D721Med (cell line): ENCODE data around the gene PMP22.

Source experiments
- DNase-seq: peaks from one replicate; pipeline ENCODE4 v3.0.0; 2011; ENCODE audit warnings: low spot score; ENCODE audit not compliant: insufficient read length
- FAIRE-seq: peaks from 2 replicates; lab custom pipeline; 2011; peaks lifted over from hg19 to GRCh38; lab: Jason Lieb, UNC
- TF ChIP-seq, protein P1 (sequence below): IDR thresholded peaks from 2 replicates; pipeline ENCODE4 v1.5.1; 2012; ENCODE audit warnings: mild to moderate bottlenecking, control low read depth; ENCODE audit not compliant: insufficient read depth; ENCODE audit errors: missing control alignments

PMP22 gene

GRCh38 chr17:15262291-15263205, 2.6 kb downstream of the PMP22 start:
- TF ChIP-seq, protein P1, sequence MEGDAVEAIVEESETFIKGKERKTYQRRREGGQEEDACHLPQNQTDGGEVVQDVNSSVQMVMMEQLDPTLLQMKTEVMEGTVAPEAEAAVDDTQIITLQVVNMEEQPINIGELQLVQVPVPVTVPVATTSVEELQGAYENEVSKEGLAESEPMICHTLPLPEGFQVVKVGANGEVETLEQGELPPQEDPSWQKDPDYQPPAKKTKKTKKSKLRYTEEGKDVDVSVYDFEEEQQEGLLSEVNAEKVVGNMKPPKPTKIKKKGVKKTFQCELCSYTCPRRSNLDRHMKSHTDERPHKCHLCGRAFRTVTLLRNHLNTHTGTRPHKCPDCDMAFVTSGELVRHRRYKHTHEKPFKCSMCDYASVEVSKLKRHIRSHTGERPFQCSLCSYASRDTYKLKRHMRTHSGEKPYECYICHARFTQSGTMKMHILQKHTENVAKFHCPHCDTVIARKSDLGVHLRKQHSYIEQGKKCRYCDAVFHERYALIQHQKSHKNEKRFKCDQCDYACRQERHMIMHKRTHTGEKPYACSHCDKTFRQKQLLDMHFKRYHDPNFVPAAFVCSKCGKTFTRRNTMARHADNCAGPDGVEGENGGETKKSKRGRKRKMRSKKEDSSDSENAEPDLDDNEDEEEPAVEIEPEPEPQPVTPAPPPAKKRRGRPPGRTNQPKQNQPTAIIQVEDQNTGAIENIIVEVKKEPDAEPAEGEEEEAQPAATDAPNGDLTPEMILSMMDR: no peak
- DNase-seq (peak; percentile 44), FAIRE-seq (no peak)

- TF ChIP-seq, protein P1: no peak
- FAIRE-seq (no peak), DNase-seq (no peak)
Observed at GRCh38 chr17:15261802-15262290, 3.3 kb downstream of the PMP22 start.

DNA sequence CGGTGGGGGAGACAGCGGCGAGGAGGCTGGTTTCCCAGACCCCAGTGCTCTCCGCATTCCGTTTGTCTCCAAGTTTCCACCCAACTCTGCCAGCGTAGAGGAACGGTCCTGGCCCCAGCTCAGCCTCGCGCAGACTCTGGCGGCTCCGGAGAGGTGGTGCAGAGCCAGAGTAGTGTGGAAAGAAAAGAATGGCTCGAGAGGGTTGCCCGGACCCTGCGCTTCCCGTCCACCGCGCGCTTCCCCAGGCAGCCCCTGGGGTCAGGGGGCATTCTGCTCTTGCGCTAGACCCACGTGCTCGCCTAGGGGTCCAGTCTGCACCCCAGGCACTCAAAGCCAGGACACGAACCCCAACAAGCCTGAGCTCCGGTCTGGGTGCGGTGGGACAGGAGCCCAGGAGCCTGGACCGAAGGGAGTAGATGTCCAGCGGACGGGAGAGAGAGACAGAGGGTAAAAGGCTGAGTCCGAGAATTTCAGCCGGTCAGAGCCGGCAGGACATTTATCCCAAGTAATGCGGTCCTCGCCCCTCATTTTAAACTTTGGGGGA, 3.8 kb downstream of the PMP22 start:
- no peak for DNase-seq

DNA sequence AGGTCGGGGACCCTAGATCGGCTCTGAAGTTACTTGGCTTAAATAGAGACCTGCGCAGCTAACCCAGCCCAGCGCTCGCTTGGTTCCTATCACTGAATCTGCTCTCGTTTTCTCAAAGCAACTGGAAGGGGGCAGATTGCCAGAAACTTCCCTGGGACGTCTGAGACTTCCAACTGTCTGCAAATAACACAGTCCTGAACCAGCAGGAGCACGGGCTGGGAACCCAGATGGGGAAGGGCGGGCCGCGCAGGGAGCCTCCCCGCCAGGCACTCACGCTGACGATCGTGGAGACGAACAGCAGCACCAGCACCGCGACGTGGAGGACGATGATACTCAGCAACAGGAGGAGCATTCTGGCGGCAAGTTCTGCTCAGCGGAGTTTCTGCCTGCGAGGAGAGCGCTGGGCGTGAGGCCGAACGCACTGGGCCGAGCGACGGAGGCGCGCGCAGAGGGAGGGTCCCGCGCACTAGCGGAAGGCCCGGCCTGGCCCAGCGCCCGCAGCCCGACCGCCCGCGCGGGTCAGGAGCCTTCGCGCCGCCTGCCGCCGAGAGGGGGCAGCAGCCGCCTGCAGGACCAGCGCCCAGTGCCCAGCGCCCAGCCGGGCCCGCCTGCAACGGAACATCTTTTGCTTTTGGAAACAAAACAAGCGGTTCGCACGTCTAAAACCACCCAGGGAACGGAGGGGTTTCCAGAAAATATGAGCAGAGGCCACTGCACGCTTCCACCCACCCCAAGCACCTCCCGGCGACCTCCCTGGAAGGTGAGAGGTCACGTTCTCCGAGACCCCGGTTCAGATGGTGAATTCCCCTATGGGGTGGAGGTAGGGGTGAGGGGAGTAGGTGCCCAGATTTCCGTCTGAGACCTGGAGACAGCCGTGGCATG, 4.5 kb downstream of the PMP22 start:
- DNase-seq (peak; percentile 66), FAIRE-seq (no peak)
- TF ChIP-seq, protein P1: peak; percentile 39

More for the DNA sequence above, 3.8 kb downstream of the PMP22 start:
- FAIRE-seq: no peak
- TF ChIP-seq, protein P1: no peak

DNA sequence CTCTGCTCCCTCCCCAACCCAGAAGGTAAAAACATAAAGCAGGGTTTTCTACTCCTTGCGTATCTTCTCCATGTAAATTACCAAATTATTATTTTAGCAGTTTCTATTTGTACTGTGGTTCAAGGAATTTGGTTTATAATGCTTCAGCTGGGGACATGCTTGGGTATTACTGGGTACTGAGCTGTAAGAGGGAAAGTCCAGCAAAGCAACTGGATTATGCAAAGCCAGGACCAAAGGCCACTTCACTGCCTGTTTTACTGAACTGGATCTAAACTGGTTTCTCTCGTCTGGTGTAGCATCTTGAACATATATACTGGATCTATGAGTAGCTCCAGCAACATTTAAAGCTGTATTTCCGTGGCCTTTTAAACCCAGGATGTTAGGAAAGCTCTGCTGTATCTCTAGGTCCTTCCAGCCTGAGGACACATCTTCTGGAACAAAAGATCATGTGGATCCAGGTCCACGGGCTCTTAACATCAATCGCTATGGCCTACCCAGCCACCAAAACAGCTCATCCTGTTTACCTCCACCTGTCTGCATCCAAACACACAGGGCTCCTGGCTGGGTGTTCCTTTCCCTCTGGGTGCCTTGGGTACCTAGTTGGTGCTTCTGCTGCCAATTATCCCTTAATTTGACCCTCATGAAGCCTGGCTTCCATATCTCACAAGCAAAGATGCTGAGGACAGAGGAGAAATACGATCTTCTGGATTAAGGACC, 7.2 kb downstream of the PMP22 start:
- TF ChIP-seq, protein P1: no peak
- FAIRE-seq: no peak
- no peak for DNase-seq

DNA sequence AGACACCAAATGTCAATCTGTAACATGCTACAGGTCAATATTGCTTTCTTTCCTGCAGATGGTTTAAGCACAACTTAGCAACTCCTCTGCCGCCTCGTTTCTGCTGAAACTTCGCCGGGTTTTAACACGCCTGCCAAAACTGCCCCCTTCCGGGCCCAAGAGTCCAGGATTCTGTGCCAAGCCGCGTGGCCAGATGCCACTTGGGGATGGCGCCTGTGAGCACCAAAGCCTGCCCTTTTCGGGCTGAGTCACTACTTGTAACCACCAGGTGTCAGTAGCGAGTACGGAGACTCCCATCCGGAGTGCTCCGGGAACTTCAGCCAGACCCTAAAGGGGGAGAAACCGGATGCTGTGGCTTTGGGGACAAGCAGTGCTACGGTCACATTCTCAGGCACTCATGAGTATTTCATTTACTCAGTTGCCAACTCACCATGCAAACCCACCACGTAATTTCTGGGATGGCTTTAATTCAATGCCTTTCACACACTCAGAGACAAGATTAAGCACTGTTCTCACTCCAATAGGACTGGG, 7.8 kb downstream of the PMP22 start:
- no peak for FAIRE-seq
- TF ChIP-seq, protein P1: peak; percentile 57
- DNase-seq: no peak
